ENCODE results near the gene FRAS1. TPM values are rescaled to one million over a fixed set of nuclear protein-coding genes. Genes with fewer than 3 reads are reported as not detected.
A peak's percentile ranks its signal among the peaks of the same experiment; 100 is the strongest.

Gene FRAS1, protein sequence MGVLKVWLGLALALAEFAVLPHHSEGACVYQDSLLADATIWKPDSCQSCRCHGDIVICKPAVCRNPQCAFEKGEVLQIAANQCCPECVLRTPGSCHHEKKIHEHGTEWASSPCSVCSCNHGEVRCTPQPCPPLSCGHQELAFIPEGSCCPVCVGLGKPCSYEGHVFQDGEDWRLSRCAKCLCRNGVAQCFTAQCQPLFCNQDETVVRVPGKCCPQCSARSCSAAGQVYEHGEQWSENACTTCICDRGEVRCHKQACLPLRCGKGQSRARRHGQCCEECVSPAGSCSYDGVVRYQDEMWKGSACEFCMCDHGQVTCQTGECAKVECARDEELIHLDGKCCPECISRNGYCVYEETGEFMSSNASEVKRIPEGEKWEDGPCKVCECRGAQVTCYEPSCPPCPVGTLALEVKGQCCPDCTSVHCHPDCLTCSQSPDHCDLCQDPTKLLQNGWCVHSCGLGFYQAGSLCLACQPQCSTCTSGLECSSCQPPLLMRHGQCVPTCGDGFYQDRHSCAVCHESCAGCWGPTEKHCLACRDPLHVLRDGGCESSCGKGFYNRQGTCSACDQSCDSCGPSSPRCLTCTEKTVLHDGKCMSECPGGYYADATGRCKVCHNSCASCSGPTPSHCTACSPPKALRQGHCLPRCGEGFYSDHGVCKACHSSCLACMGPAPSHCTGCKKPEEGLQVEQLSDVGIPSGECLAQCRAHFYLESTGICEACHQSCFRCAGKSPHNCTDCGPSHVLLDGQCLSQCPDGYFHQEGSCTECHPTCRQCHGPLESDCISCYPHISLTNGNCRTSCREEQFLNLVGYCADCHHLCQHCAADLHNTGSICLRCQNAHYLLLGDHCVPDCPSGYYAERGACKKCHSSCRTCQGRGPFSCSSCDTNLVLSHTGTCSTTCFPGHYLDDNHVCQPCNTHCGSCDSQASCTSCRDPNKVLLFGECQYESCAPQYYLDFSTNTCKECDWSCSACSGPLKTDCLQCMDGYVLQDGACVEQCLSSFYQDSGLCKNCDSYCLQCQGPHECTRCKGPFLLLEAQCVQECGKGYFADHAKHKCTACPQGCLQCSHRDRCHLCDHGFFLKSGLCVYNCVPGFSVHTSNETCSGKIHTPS (N-terminal part only)
- total RNA-seq (2021) (77.8 to 82.0 TPM (median 78.1 TPM) in 3 replicates), Bru-seq, nascent RNA (percentile 90 among the genes with signal in this experiment)
- long read RNA-seq, experiment 1, partial matches to known transcripts = 146 of 204 reads
- long read RNA-seq, experiment 1, other reads (novel, unspliced or antisense) = 58 of 204 reads
- long read RNA-seq, experiment 2, partial matches to known transcripts = 102 of 122 reads
- long read RNA-seq, experiment 2, other reads (novel, unspliced or antisense) = 20 of 122 reads
- long read RNA-seq, experiment 3, partial matches to known transcripts = 1 of 4 reads
- long read RNA-seq, experiment 3, other reads (novel, unspliced or antisense) = 3 of 4 reads

DNA sequence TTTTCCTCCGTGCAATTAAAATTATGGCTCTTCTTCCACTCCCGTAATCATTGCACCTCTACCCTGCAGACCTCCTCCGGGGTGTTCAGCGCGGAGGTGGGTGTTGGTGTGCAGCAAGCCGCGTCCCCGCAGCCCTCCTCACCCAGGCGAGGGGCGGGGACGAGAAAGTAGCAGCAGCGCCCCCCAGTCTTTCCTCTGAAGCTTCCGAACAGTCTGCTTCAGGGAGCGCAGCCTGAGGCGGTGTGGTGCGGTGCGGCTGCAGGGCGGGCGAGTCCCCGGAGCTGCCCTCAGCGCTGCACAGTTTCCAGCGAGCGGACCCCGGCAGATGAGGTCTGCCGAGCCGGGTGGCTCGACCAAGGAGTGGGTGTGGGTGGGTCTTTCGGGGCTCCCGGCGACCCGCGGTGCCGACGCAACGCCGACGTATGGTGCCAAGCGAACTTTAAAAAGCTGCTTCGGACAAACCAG, at the start of gene FRAS1:
TSS of gene FRAS1 (plus strand) at position 189 of the 465 bp plus-strand sequence. CDS start 687 bp downstream, outside the sequence.
- Mint-ChIP-seq H3K4me3 (peak within 1 kb of the TSS; percentile 93), H3K36me3 (no peaks in the 10 kb centered on the region), H3K27me3 (ENCODE audit: low read depth) (no peaks in the 10 kb centered on the region; the same call in 1 of the 2 replicates), H3K27ac (peak within 1 kb of the TSS; percentile 100), H3K9me3 (no peaks in the 10 kb centered on the region), H3K4me1 (peaks cover 33% of the 10 kb centered on the region)
- DNase-seq (ENCODE audit: low spot score) (peak; percentile 75), ATAC-seq (peak; percentile 45)
- POLR2A ChIA-PET = interaction anchor here (0.5 to 1.6 kb wide), 8 partner anchors 17 to 718 kb away, joined by 3 to 10 read pairs (median 6); partner anchors contain the start of gene ANXA3
- CTCF ChIA-PET = interaction anchor here (0.9 to 3.4 kb wide), 12 partner anchors 9 to 360 kb away, joined by 3 to 23 read pairs (median 4); no protein-coding TSS in a partner anchor
- TF ChIP-seq NR2C2 (CRISPR knock-in tag; IDR thresholded peaks at IDR 0.05) (no peak), MYBL2 (CRISPR knock-in tag; IDR thresholded peaks at IDR 0.05) (no peak), NR1H2 (CRISPR knock-in tag; IDR thresholded peaks at IDR 0.05) (no peak), ZNF138 (CRISPR knock-in tag; conservative IDR thresholded peaks at IDR 0.05) (no peak), TEAD4 (CRISPR knock-in tag; IDR thresholded peaks at IDR 0.05) (no peak), NFE2L1 (CRISPR knock-in tag; IDR thresholded peaks at IDR 0.05) (no peak), ZNF232 (CRISPR knock-in tag; IDR thresholded peaks at IDR 0.05) (peak; percentile 69), ZNF263 (CRISPR knock-in tag; IDR thresholded peaks at IDR 0.05; ENCODE audit: low read depth) (no peak), ZNF396 (CRISPR knock-in tag; IDR thresholded peaks at IDR 0.05; ENCODE audit: borderline replicate concordance) (no peak), ATF1 (CRISPR knock-in tag; IDR thresholded peaks at IDR 0.05) (no peak; the same call in 1 of the 2 replicates), TCF7 (CRISPR knock-in tag; IDR thresholded peaks at IDR 0.05; ENCODE audit: low read depth) (no peak), GRHL2 (CRISPR knock-in tag; IDR thresholded peaks at IDR 0.05; ENCODE audit: insufficient replicate concordance, severe bottlenecking) (no peak), MXD4 (CRISPR knock-in tag; IDR thresholded peaks at IDR 0.05; ENCODE audit: borderline replicate concordance) (no peak), GTF2I (CRISPR knock-in tag; conservative IDR thresholded peaks at IDR 0.05) (no peak), FOXK1 (CRISPR knock-in tag; IDR thresholded peaks at IDR 0.05) (no peak), EMX1 (CRISPR knock-in tag; IDR thresholded peaks at IDR 0.05) (no peak)
- TF ChIP-seq, protein P1, sequence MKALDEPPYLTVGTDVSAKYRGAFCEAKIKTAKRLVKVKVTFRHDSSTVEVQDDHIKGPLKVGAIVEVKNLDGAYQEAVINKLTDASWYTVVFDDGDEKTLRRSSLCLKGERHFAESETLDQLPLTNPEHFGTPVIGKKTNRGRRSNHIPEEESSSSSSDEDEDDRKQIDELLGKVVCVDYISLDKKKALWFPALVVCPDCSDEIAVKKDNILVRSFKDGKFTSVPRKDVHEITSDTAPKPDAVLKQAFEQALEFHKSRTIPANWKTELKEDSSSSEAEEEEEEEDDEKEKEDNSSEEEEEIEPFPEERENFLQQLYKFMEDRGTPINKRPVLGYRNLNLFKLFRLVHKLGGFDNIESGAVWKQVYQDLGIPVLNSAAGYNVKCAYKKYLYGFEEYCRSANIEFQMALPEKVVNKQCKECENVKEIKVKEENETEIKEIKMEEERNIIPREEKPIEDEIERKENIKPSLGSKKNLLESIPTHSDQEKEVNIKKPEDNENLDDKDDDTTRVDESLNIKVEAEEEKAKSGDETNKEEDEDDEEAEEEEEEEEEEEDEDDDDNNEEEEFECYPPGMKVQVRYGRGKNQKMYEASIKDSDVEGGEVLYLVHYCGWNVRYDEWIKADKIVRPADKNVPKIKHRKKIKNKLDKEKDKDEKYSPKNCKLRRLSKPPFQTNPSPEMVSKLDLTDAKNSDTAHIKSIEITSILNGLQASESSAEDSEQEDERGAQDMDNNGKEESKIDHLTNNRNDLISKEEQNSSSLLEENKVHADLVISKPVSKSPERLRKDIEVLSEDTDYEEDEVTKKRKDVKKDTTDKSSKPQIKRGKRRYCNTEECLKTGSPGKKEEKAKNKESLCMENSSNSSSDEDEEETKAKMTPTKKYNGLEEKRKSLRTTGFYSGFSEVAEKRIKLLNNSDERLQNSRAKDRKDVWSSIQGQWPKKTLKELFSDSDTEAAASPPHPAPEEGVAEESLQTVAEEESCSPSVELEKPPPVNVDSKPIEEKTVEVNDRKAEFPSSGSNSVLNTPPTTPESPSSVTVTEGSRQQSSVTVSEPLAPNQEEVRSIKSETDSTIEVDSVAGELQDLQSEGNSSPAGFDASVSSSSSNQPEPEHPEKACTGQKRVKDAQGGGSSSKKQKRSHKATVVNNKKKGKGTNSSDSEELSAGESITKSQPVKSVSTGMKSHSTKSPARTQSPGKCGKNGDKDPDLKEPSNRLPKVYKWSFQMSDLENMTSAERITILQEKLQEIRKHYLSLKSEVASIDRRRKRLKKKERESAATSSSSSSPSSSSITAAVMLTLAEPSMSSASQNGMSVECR (CRISPR knock-in tag; IDR thresholded peaks at IDR 0.05; ENCODE audit: borderline replicate concordance) = peak; percentile 61; the same call in 1 of the 2 replicates
- TF ChIP-seq, protein P2, sequence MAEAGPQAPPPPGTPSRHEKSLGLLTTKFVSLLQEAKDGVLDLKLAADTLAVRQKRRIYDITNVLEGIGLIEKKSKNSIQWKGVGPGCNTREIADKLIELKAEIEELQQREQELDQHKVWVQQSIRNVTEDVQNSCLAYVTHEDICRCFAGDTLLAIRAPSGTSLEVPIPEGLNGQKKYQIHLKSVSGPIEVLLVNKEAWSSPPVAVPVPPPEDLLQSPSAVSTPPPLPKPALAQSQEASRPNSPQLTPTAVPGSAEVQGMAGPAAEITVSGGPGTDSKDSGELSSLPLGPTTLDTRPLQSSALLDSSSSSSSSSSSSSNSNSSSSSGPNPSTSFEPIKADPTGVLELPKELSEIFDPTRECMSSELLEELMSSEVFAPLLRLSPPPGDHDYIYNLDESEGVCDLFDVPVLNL (CRISPR knock-in tag; IDR thresholded peaks at IDR 0.05; ENCODE audit: borderline replicate concordance, low read depth) = 0 out of 2 replicates have a peak, but pooled peaks have one; percentile 58
- TF ChIP-seq, protein P3, sequence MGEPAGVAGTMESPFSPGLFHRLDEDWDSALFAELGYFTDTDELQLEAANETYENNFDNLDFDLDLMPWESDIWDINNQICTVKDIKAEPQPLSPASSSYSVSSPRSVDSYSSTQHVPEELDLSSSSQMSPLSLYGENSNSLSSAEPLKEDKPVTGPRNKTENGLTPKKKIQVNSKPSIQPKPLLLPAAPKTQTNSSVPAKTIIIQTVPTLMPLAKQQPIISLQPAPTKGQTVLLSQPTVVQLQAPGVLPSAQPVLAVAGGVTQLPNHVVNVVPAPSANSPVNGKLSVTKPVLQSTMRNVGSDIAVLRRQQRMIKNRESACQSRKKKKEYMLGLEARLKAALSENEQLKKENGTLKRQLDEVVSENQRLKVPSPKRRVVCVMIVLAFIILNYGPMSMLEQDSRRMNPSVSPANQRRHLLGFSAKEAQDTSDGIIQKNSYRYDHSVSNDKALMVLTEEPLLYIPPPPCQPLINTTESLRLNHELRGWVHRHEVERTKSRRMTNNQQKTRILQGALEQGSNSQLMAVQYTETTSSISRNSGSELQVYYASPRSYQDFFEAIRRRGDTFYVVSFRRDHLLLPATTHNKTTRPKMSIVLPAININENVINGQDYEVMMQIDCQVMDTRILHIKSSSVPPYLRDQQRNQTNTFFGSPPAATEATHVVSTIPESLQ (CRISPR knock-in tag; IDR thresholded peaks at IDR 0.05) = no peak
- TF ChIP-seq, protein P4, sequence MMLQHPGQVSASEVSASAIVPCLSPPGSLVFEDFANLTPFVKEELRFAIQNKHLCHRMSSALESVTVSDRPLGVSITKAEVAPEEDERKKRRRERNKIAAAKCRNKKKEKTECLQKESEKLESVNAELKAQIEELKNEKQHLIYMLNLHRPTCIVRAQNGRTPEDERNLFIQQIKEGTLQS (CRISPR knock-in tag; conservative IDR thresholded peaks at IDR 0.05) = no peak
- TF ChIP-seq, protein P5, sequence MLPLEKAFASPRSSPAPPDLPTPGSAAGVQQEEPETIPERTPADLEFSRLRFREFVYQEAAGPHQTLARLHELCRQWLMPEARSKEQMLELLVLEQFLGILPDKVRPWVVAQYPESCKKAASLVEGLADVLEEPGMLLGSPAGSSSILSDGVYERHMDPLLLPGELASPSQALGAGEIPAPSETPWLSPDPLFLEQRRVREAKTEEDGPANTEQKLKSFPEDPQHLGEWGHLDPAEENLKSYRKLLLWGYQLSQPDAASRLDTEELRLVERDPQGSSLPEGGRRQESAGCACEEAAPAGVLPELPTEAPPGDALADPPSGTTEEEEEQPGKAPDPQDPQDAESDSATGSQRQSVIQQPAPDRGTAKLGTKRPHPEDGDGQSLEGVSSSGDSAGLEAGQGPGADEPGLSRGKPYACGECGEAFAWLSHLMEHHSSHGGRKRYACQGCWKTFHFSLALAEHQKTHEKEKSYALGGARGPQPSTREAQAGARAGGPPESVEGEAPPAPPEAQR (CRISPR knock-in tag; IDR thresholded peaks at IDR 0.05) = no peak
- TF ChIP-seq, protein P6, sequence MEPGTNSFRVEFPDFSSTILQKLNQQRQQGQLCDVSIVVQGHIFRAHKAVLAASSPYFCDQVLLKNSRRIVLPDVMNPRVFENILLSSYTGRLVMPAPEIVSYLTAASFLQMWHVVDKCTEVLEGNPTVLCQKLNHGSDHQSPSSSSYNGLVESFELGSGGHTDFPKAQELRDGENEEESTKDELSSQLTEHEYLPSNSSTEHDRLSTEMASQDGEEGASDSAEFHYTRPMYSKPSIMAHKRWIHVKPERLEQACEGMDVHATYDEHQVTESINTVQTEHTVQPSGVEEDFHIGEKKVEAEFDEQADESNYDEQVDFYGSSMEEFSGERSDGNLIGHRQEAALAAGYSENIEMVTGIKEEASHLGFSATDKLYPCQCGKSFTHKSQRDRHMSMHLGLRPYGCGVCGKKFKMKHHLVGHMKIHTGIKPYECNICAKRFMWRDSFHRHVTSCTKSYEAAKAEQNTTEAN (CRISPR knock-in tag; IDR thresholded peaks at IDR 0.05) = no peak

All from WTC11 (cell line).